ENCODE data around the gene ANO7.

ANO7 gene

GRCh38 chr2:241223211-241224017, 34.9 kb downstream of the ANO7 start:
- no peak for TF ChIP-seq CTCF (IDR thresholded peaks at IDR 0.05)

GRCh38 chr2:241224018-241224850, 35.8 kb downstream of the ANO7 start:
- no peak for TF ChIP-seq CTCF (IDR thresholded peaks at IDR 0.05)

- TF ChIP-seq CTCF (IDR thresholded peaks at IDR 0.05), result no peak
These were observed 36.5 kb downstream of the ANO7 start for GRCh38 chr2:241224851-241225438.

GRCh38 chr2:241225545-241225944, 37.1 kb downstream of the ANO7 start:
- TF ChIP-seq CTCF (IDR thresholded peaks at IDR 0.05), result no peak

- TF ChIP-seq CTCF (IDR thresholded peaks at IDR 0.05), result no peak
These were observed 37.5 kb downstream of the ANO7 start for GRCh38 chr2:241225983-241226382.

GRCh38 chr2:241226723-241227572, 38.5 kb downstream of the ANO7 start:
- no peak for TF ChIP-seq CTCF (IDR thresholded peaks at IDR 0.05)

GRCh38 chr2:241227594-241227993, 39.1 kb downstream of the ANO7 start:
- no peak for TF ChIP-seq CTCF (IDR thresholded peaks at IDR 0.05)

All from LNCAP (cell line).